Stomach (tissue), 19 donors: ENCODE measurements around the gene TBL2. TPM values are rescaled to one million over a fixed set of nuclear protein-coding genes. Genes with fewer than 3 reads are reported as not detected.
A peak's percentile ranks its signal among the peaks of the same experiment; 100 is the strongest.

Experiments used
- DNase-seq, 2 donors: peaks; one replicate each; pipeline versions ENCODE4 v3.0.0 to v3.0.0-alpha.2; 2013 to 2019
- H3K27ac ChIP-seq, 5 donors: fragments of 200-600 bp in 4 of 5; sonication (generic) in 4 of 5; one replicate each; pipeline ENCODE4 v1.5.1; 2013 to 2019; ENCODE audit warnings: mild to moderate bottlenecking in 1 of 5, moderate library complexity in 1 of 5
- H3K27me3 ChIP-seq, 3 donors: fragments of 200-600 bp; sonication (generic); one replicate each; pipeline ENCODE4 v1.5.1; 2017 to 2019; ENCODE audit warnings: mixed run types in 1 of 3
- H3K36me3 ChIP-seq, 4 donors: fragments of 200-600 bp; sonication (generic); 1 replicate in 3 of 4; 2 replicates in 1 of 4; pipeline ENCODE4 v1.5.1; 2016 to 2019
- H3K4me1 ChIP-seq, 4 donors: fragments of 200-600 bp; sonication (generic); one replicate each; pipeline ENCODE4 v1.5.1; 2016 to 2019
- H3K4me3 ChIP-seq, 4 donors: fragments of 200-600 bp; sonication (generic) in 3 of 4; one replicate each; pipeline ENCODE4 v1.5.1; 2016 to 2019; ENCODE audit warnings: mild to moderate bottlenecking in 1 of 4
- H3K9me3 ChIP-seq, 4 donors: fragments of 200-600 bp; sonication (generic); one replicate each; pipeline ENCODE4 v1.5.1; 2016 to 2019
- EP300 ChIP-seq: sonication (generic); formaldehyde crosslinking; IDR thresholded peaks from one replicate; pipeline ENCODE4 v1.6.1; 2017; ENCODE audit warnings: antibody characterized with exemption
- POLR2A ChIP-seq, 4 donors: fragments of 450-650 bp; IDR thresholded peaks; one replicate each; pipeline ENCODE4 v1.6.1; 2016; ENCODE audit warnings: antibody characterized with exemption in 4 of 4, control low read depth in 2 of 4, mild to moderate bottlenecking in 1 of 4, moderate library complexity in 1 of 4
- POLR2AphosphoS5 ChIP-seq, 3 donors: sonication (generic); formaldehyde crosslinking; IDR thresholded peaks; one replicate each; pipeline ENCODE4 v1.6.1; 2016; ENCODE audit warnings: antibody characterized with exemption in 3 of 3
- WGBS, 5 donors: extraction: QIAGEN DNeasy Blood & Tissue Kit in 3 of 5; methylation state at CpG; one replicate each; pipeline versions ENCODE4 v1.1.5 to v1.1.7; 2013 to 2018; 5-methylcytosine and 5-hydroxymethylcytosine counted together
- intact Hi-C: fragments of 100-400 bp; cut with DNase I; formaldehyde crosslinking; loops from one replicate; pipeline ENCODE4 v1.15.1; 2023; ENCODE audit warnings: low total_unique reads
- long read RNA-seq, 10 donors: transcript quantifications; one replicate each; lab custom pipeline, GENCODE V29; 2026
- polyA plus RNA-seq, 3 donors: library from polyadenylated mRNA; stranded (reverse); fragments of 200-250 nt; gene quantifications; one replicate each; pipeline ENCODE4 v1.2.3, GENCODE V29; 2013
- total RNA-seq, 5 donors: library from RNA; depleted of rRNA; stranded (reverse); fragments of >200 nt; gene quantifications; one replicate each; pipeline versions ENCODE4 v1.1.0 to v1.2.3, GENCODE V29; 2014 to 2016
- TF ChIP-seq, protein P1 (sequence below), 7 experiments: fragments of 450-650 bp in 4 of 7; fragments of 200-600 bp in 3 of 7; sonication (generic) in 3 of 7; IDR thresholded peaks; one replicate each; pipeline ENCODE4 v1.5.1; 2016 to 2019; ENCODE audit warnings: antibody characterized with exemption in 7 of 7, control low read depth in 2 of 7, mild to moderate bottlenecking in 1 of 7
- donor health status: healthy with polysubstance abuse.
- donor health status: Bipolar disorder and iron deficiency.
- donor health status: healthy.

TBL2 gene, protein sequence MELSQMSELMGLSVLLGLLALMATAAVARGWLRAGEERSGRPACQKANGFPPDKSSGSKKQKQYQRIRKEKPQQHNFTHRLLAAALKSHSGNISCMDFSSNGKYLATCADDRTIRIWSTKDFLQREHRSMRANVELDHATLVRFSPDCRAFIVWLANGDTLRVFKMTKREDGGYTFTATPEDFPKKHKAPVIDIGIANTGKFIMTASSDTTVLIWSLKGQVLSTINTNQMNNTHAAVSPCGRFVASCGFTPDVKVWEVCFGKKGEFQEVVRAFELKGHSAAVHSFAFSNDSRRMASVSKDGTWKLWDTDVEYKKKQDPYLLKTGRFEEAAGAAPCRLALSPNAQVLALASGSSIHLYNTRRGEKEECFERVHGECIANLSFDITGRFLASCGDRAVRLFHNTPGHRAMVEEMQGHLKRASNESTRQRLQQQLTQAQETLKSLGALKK
- total RNA-seq (100 to 1,000 TPM in 1 of 5 donors, 10 to 100 TPM in 3, 1 to 10 TPM in 1; 1.2 to 176 (median 43.0) TPM), polyA plus RNA-seq (10 to 100 TPM in 1 of 3 donors, 1 to 10 TPM in 2; 8.9 to 11.8 (median 9.5) TPM)
- long read RNA-seq, donor 1, full-length matches to known transcripts, result 3 of 3 reads
- long read RNA-seq, donor 1, partial matches to known transcripts, result 0 of 3 reads
- long read RNA-seq, donor 1, other reads (novel, unspliced or antisense), result 0 of 3 reads
- long read RNA-seq, donor 2, full-length matches to known transcripts, result 7 of 7 reads
- long read RNA-seq, donor 2, partial matches to known transcripts, result 0 of 7 reads
- long read RNA-seq, donor 2, other reads (novel, unspliced or antisense), result 0 of 7 reads
- long read RNA-seq, donor 3, full-length matches to known transcripts, result 6 of 6 reads
- long read RNA-seq, donor 3, partial matches to known transcripts, result 0 of 6 reads
- long read RNA-seq, donor 3, other reads (novel, unspliced or antisense), result 0 of 6 reads
- long read RNA-seq, donor 4, result 0 reads
- long read RNA-seq, donor 5, full-length matches to known transcripts, result 7 of 7 reads
- long read RNA-seq, donor 5, partial matches to known transcripts, result 0 of 7 reads
- long read RNA-seq, donor 5, other reads (novel, unspliced or antisense), result 0 of 7 reads
- long read RNA-seq, donor 6, full-length matches to known transcripts, result 11 of 11 reads
- long read RNA-seq, donor 6, partial matches to known transcripts, result 0 of 11 reads
- long read RNA-seq, donor 6, other reads (novel, unspliced or antisense), result 0 of 11 reads
- long read RNA-seq, donor 7, full-length matches to known transcripts, result 4 of 4 reads
- long read RNA-seq, donor 7, partial matches to known transcripts, result 0 of 4 reads
- long read RNA-seq, donor 7, other reads (novel, unspliced or antisense), result 0 of 4 reads
- long read RNA-seq, donor 8, full-length matches to known transcripts, result 7 of 7 reads
- long read RNA-seq, donor 8, partial matches to known transcripts, result 0 of 7 reads
- long read RNA-seq, donor 8, other reads (novel, unspliced or antisense), result 0 of 7 reads
- long read RNA-seq, donor 9, full-length matches to known transcripts, result 6 of 6 reads
- long read RNA-seq, donor 9, partial matches to known transcripts, result 0 of 6 reads
- long read RNA-seq, donor 9, other reads (novel, unspliced or antisense), result 0 of 6 reads
- long read RNA-seq, donor 10, full-length matches to known transcripts, result 1 of 1 reads
- long read RNA-seq, donor 10, partial matches to known transcripts, result 0 of 1 reads
- long read RNA-seq, donor 10, other reads (novel, unspliced or antisense), result 0 of 1 reads

DNA sequence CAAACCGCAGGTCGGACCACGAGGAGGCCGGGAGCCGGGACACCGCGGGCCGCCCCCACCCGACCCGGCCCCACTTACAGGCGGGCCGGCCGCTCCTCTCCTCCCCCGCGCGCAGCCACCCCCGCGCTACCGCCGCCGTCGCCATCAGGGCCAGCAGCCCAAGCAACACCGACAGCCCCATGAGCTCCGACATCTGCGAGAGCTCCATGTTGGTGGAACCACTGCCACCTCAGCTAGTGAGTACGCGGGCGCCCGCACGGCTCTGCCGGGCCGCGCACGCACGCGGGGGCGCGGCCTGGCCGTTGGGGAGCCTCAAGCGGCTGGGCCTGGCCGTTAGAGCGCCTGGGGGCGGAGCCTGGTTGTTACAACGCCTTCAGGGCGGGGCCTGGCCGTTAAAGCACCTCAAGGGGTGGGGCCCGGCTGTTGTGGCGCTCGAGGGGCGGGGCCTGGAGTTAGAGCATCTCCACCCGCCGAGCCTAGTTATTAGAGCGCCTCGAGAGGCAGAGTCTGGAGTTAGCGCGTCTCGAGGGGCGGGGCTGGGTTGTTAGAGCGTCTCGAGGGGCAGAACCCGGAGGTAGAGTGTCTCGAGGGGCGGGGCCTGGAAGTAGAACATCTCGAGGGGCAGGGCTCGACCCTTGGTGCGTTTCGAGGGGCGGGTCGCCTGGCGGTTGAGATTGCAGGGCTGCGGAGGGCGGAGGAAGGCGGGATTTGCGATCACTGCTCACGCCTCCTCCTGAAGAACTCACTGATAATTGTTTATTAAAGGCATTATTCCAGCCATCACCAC, at the start of gene TBL2:
TBL2 (minus strand) TSS at position 238 of the 787 bp plus-strand sequence; CDS start at position 208, 30 bp downstream.
- 0 to 1% (median 0%) methylated on average over 32 to 75 of the region's 75 CpGs for WGBS, 5 donors
- Histone ChIP-seq H3K36me3 (peaks cover 8 to 28% (median 26%) of the 10 kb centered on the region in 4 donors), H3K27ac (peak within 1 kb of the TSS; percentile 92 to 98 (median 95)), H3K9me3 (no peaks in the 10 kb centered on the region), H3K27me3 (no peaks in the 10 kb centered on the region), H3K4me3 (peak within 1 kb of the TSS; percentile 73 to 91 (median 88)), H3K4me1 (peaks cover 14 to 59% (median 30%) of the 10 kb centered on the region in 4 donors)
- intact Hi-C loops, result no loop called here
- peak; percentile 100 for DNase-seq
- TF ChIP-seq POLR2AphosphoS5 (IDR thresholded peaks at IDR 0.05) (peak; percentile 31 to 87 (median 78)), POLR2A (IDR thresholded peaks at IDR 0.05) (peak in 1 of 4 donors; percentile 66), EP300 (no peak)
- TF ChIP-seq, protein P1, sequence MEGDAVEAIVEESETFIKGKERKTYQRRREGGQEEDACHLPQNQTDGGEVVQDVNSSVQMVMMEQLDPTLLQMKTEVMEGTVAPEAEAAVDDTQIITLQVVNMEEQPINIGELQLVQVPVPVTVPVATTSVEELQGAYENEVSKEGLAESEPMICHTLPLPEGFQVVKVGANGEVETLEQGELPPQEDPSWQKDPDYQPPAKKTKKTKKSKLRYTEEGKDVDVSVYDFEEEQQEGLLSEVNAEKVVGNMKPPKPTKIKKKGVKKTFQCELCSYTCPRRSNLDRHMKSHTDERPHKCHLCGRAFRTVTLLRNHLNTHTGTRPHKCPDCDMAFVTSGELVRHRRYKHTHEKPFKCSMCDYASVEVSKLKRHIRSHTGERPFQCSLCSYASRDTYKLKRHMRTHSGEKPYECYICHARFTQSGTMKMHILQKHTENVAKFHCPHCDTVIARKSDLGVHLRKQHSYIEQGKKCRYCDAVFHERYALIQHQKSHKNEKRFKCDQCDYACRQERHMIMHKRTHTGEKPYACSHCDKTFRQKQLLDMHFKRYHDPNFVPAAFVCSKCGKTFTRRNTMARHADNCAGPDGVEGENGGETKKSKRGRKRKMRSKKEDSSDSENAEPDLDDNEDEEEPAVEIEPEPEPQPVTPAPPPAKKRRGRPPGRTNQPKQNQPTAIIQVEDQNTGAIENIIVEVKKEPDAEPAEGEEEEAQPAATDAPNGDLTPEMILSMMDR (IDR thresholded peaks at IDR 0.05), result peak in 1 of 7 experiments; percentile 12

DNA sequence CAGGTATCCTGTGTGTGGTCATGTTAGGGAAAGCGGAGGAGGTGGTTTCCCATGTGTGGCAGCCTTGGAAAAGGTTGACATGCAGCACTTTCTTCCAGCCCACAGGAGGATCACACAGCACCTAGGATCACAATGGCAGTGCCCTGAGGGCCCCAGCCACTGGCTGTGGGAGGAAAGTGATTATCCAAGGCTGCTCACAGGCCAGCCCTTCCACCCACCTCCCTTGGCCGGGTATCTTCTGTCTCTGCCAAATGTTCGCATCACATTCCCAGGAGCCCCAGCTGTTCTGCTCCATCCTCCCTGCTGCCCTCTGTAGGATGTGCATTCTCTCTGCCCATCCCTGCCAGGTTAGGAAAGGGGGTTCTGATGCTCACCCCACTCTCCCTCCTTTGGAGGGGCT, 48.4 kb upstream of the TBL2 start:
- Histone ChIP-seq H3K27me3 (peaks cover 11 to 96% (median 62%) of the 10 kb centered on the region in 3 donors), H3K27ac (no peak overlapping the region), H3K36me3 (no peaks in the 10 kb centered on the region), H3K4me1 (peaks cover 17 to 30% (median 23%) of the 10 kb centered on the region in 4 donors), H3K4me3 (no peak overlapping the region), H3K9me3 (no peaks in the 10 kb centered on the region)
- TF ChIP-seq, protein P1 (IDR thresholded peaks at IDR 0.05), result no peak
- no peak for DNase-seq
- WGBS, 5 donors, result 28 to 44% (median 42%) methylated on average over 3 of the region's 3 CpGs
- intact Hi-C loops, result no loop called here

DNA sequence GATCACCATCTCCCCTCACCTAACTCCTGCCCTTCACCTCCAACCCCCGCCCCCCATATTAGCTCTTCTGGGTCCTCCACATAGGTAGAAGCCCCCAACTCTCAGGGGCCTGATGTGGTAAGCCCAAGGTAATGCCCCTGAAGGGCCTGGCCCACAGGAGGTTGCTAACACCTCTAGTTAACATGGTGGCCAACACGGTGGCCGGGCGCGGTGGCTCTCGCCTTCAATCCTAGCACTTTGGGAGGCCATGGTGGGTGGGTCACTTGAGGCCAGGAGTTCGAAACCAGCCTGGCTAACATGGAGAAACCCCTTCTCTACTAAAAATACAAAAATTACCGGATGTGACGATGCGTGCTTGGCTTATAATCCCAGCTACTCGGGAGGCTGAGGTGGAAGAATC, 46.9 kb upstream of the TBL2 start:
- intact Hi-C loops, result no loop called here
- WGBS, 5 donors, result 88 to 97% (median 94%) methylated on average over 11 of the region's 11 CpGs
- H3K27me3 ChIP-seq, result peaks cover 11 to 96% (median 70%) of the 10 kb centered on the region in 3 donors

More for the DNA sequence above, 46.9 kb upstream of the TBL2 start:
- H3K36me3 ChIP-seq, result no peaks in the 10 kb centered on the region
- H3K27ac ChIP-seq, result no peak overlapping the region
- H3K4me1 ChIP-seq, result peaks cover 17 to 30% (median 23%) of the 10 kb centered on the region in 4 donors
- H3K9me3 ChIP-seq, result no peaks in the 10 kb centered on the region
- no peak for DNase-seq
- no peak overlapping the region for H3K4me3 ChIP-seq
- TF ChIP-seq, protein P1 (IDR thresholded peaks at IDR 0.05), result no peak
- TF ChIP-seq POLR2AphosphoS5 (IDR thresholded peaks at IDR 0.05) (no peak), POLR2A (IDR thresholded peaks at IDR 0.05) (no peak), EP300 (no peak)
